Colonic mucosa (tissue), 4 donors: ENCODE results near the gene POLD4. TPM values are rescaled to one million over a fixed set of nuclear protein-coding genes. Genes with fewer than 3 reads are reported as not detected.

Source experiments
- DNase-seq: peaks from one replicate; pipeline ENCODE4 v3.0.0-alpha.2; 2020
- H3K27ac ChIP-seq: fragments of 200-600 bp; one replicate; pipeline ENCODE4 v1.8.0; 2021
- H3K27me3 ChIP-seq: fragments of 200-600 bp; one replicate; pipeline ENCODE4 v1.8.0; 2021
- H3K36me3 ChIP-seq: fragments of 200-600 bp; one replicate; pipeline ENCODE4 v1.8.0; 2021
- H3K4me1 ChIP-seq: fragments of 200-600 bp; one replicate; pipeline ENCODE4 v1.8.0; 2021; ENCODE audit warnings: mild to moderate bottlenecking
- H3K4me3 ChIP-seq: fragments of 200-600 bp; one replicate; pipeline ENCODE4 v1.8.0; 2021
- H3K9ac ChIP-seq, 2 donors: one replicate each; pipeline ENCODE4 v1.7.0; 2013; ENCODE audit warnings: control low read depth in 2 of 2, low read depth in 2 of 2, low read length in 2 of 2
- H3K9me3 ChIP-seq: fragments of 200-600 bp; one replicate; pipeline ENCODE4 v1.8.0; 2021
- intact Hi-C: fragments of 100-400 bp; cut with DNase I; formaldehyde crosslinking; loops from one replicate; pipeline ENCODE4 v1.14.1; 2022
- total RNA-seq, 2 donors: library from RNA; stranded (reverse); fragmentation: NEBNext Ultra II Directional in 1 of 2; extraction: Animal tissue kit (Norgen Biotek cat#: 25700) in 1 of 2; gene quantifications; one replicate each; pipeline ENCODE4 v1.2.1, GENCODE V29; 2021
- TF ChIP-seq, protein P1 (sequence below): fragments of 200-600 bp; IDR thresholded peaks from one replicate; pipeline ENCODE4 v1.8.0; 2022; ENCODE audit warnings: antibody characterized with exemption, mild to moderate bottlenecking
- donor health status: healthy.
- donor health status: DM: no; HTN: no; CAD: no.
- donor health status: DM: no; HTN: no; CAD: no.

The POLD4 gene
- total RNA-seq, 2 donors from 2014 or later, result 186 to 203 TPM

DNA sequence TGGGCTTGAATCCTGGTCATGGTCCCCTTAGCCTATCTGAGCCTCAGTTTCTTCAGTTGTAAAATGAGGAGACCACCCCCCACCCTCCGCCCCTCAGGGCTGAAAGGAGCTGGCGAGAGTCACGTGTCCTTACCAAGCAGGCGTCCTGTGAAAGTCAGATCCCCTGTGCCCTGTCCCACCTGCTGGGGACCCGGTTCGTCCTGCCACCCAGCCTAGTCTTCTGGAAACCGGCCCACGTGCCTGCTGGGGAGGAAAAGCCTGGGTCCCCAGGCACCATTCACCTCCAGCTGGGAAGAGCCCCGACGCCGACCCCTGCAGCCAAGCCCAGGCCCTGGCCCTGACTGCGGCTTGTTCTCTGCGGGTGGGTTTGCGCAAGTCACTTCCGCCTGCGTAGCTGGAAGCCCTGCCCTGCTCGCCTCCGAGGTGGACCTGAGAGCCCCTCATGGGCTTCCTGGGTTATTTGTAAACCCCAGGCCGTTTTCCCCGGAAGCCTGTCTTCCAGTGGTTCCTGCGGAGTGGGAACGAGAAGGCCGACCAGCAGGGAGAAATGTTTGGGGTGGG, 50.7 kb downstream of the POLD4 start:
- TF ChIP-seq, protein P1, sequence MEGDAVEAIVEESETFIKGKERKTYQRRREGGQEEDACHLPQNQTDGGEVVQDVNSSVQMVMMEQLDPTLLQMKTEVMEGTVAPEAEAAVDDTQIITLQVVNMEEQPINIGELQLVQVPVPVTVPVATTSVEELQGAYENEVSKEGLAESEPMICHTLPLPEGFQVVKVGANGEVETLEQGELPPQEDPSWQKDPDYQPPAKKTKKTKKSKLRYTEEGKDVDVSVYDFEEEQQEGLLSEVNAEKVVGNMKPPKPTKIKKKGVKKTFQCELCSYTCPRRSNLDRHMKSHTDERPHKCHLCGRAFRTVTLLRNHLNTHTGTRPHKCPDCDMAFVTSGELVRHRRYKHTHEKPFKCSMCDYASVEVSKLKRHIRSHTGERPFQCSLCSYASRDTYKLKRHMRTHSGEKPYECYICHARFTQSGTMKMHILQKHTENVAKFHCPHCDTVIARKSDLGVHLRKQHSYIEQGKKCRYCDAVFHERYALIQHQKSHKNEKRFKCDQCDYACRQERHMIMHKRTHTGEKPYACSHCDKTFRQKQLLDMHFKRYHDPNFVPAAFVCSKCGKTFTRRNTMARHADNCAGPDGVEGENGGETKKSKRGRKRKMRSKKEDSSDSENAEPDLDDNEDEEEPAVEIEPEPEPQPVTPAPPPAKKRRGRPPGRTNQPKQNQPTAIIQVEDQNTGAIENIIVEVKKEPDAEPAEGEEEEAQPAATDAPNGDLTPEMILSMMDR, result no peak

DNA sequence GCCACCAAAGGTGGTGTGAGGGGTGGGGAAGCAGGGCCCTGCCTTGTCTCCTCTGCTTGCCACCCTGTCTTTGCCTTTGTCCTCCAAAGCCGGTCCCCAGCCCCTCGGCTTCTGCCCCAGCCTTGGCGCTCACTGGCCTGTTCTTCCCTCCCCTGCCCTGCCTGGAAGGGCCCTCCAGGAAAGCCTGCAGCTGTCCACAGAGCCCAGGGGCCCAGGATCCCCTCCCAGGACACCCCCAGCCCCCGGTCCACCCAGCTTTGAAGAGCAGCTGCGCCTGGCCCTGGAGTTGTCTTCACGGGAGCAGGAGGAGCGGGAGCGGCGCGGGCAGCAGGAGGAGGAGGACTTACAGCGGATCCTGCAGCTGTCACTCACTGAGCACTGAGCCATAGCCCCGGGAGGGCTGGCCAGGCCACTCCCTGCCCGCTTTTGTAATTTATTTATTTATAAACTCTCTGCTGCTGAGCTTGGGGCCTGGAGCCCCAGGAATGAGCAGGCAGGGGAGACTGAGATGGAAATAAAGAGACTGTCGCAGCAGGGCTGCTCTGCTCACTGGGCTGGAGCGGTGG, 51.3 kb downstream of the POLD4 start:
- Histone ChIP-seq H3K9me3 (no peaks in the 10 kb centered on the region), H3K27ac (peak overlapping the region; percentile 85), H3K4me1 (peaks cover 15% of the 10 kb centered on the region), H3K27me3 (no peaks in the 10 kb centered on the region), H3K36me3 (no peaks in the 10 kb centered on the region), H3K9ac (peak overlapping the region; percentile 94 to 96), H3K4me3 (peak overlapping the region; percentile 95)
- TF ChIP-seq, protein P1, result no peak
- intact Hi-C loops, result no loop called here
- peak; percentile 78 for DNase-seq

More for the DNA sequence above, 50.7 kb downstream of the POLD4 start:
- H3K9me3 ChIP-seq, result no peaks in the 10 kb centered on the region
- H3K36me3 ChIP-seq, result no peaks in the 10 kb centered on the region
- peaks cover 15% of the 10 kb centered on the region for H3K4me1 ChIP-seq
- peak overlapping the region; percentile 95 for H3K4me3 ChIP-seq
- H3K27me3 ChIP-seq, result no peaks in the 10 kb centered on the region
- intact Hi-C loops, result no loop called here
- peak overlapping the region; percentile 94 to 96 for H3K9ac ChIP-seq
- peak overlapping the region; percentile 85 for H3K27ac ChIP-seq
- peak; percentile 49 for DNase-seq

DNA sequence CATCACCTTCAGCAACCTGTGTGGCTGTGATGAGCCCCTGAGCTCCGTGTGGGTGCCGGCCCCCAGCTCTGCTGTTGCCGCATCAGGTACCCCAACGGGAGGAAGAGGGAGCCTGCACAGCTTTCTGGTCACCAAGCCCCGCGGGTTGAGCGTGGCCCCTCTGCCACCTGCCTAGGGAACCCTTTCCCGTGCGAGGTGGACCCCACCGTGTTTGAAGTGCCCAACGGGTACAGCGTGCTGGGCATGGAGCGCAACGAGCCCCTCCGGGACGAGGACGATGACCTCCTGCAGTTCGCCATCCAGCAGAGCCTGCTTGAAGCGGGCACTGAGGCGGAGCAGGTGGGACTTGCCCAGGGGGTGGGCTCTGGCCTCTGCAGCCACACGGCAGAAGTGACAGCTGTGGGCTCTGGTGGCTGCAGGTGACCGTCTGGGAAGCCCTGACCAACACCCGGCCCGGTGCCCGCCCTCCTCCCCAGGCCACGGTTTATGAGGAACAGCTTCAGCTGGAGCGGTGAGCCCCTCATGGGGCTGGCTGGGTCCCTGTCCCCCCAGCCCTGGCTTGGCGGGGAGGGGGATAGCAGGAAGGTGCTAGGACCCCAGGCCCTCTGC, 51.9 kb downstream of the POLD4 start:
- TF ChIP-seq, protein P1, result no peak
- Histone ChIP-seq H3K9me3 (no peaks in the 10 kb centered on the region), H3K27me3 (no peaks in the 10 kb centered on the region), H3K36me3 (no peaks in the 10 kb centered on the region), H3K4me1 (peaks cover 15% of the 10 kb centered on the region), H3K27ac (peak overlapping the region; percentile 85), H3K4me3 (no peak overlapping the region), H3K9ac (no peak overlapping the region)
- intact Hi-C loops, result no loop called here
- peak; percentile 24 for DNase-seq

Other genes with a start within 250 kb of the POLD4 start
- gene KDM2A, start 234.3 kb downstream of the POLD4 start, total RNA-seq, result 10 to 100 TPM; 63.3 to 80.6 TPM
- gene GRK2, start 87.1 kb downstream of the POLD4 start, total RNA-seq, result 100 to 1,000 TPM; 108 to 137 TPM
- gene ANKRD13D, start 64.2 kb downstream of the POLD4 start, total RNA-seq, result 10 to 100 TPM; 18.8 to 39.5 TPM
- 10 to 100 TPM; 69.7 to 81.7 TPM for gene SSH3, start 50.0 kb downstream of the POLD4 start, total RNA-seq
- gene CLCF1, start 20.1 kb upstream of the POLD4 start, total RNA-seq, result 1 to 10 TPM; 1.7 to 4.0 TPM
- gene RAD9A, start 38.4 kb upstream of the POLD4 start, total RNA-seq, result 10 to 100 TPM; 21.8 to 35.1 TPM
- gene PPP1CA, start 48.3 kb upstream of the POLD4 start, total RNA-seq, result 100 to 1,000 TPM; 242 to 280 TPM
- gene TBC1D10C, start 50.5 kb upstream of the POLD4 start, total RNA-seq, result 1 to 10 TPM; 3.9 to 5.2 TPM
- gene CARNS1, start 62.1 kb upstream of the POLD4 start, total RNA-seq, result under 1 TPM; 0.20 to 0.32 TPM
- gene RPS6KB2, start 74.9 kb upstream of the POLD4 start, total RNA-seq, result 10 to 100 TPM; 38.3 to 70.4 TPM
- 1 to 10 TPM; 5.5 to 9.6 TPM for gene PTPRCAP, start 84.1 kb upstream of the POLD4 start, total RNA-seq
- 100 to 1,000 TPM; 213 to 243 TPM for gene CORO1B, start 89.9 kb upstream of the POLD4 start, total RNA-seq
- not detected for gene GPR152, start 99.2 kb upstream of the POLD4 start, total RNA-seq
- gene CABP4, start 101.8 kb upstream of the POLD4 start, total RNA-seq, result under 1 TPM; 0.20 to 0.53 TPM
- gene TMEM134, start 115.7 kb upstream of the POLD4 start, total RNA-seq, result 10 to 100 TPM; 50.1 to 59.5 TPM
- 10 to 100 TPM; 45.3 to 57.9 TPM for gene AIP, start 129.5 kb upstream of the POLD4 start, total RNA-seq
- gene PITPNM1, start 151.8 kb upstream of the POLD4 start, total RNA-seq, result 10 to 100 TPM; 89.3 to 91.4 TPM
- 100 to 1,000 TPM in 1 of 2 donors, 10 to 100 TPM in 1; 91.6 to 142 TPM for gene CDK2AP2, start 154.6 kb upstream of the POLD4 start, total RNA-seq
- not detected for gene CABP2, start 169.9 kb upstream of the POLD4 start, total RNA-seq
- 100 to 1,000 TPM; 543 to 842 TPM for gene GSTP1, start 230.3 kb upstream of the POLD4 start, total RNA-seq